GM18505 (cell line): Measurements from ENCODE around the gene THTPA.

Experiments
- ATAC-seq: cut with Tn5 transposase; IDR thresholded peaks from one replicate; pipeline ENCODE4 v1.9.1; 2021; ENCODE audit not compliant: unreplicated experiment
- POLR2A ChIP-seq: IDR thresholded peaks from 4 replicates; pipeline ENCODE4 v1.6.1; 2011; ENCODE audit warnings: borderline replicate concordance; ENCODE audit not compliant: insufficient read depth, insufficient read length; ENCODE audit errors: extremely low read depth

THTPA gene

DNA sequence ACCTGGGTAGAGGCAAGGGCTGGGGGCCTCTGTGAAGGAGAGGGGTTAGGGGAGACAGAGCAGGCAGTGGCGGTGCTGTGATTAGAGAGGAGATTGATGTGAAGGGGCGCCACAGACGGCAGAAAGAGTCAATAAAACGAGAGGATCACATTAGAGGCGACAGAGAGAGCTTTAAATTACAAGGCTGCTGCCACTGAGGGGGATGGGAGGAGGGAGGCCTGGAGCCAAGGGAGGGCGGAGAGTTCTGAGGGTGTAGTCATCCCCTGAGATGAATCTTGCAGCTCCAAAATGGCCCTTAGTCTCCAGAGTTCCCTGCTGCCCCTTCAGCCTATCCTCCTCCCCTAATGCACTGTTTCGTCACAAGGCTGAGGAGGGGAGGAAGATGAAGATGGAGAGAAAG lies 17.3 kb upstream of the THTPA start:
- no peak for ATAC-seq

DNA sequence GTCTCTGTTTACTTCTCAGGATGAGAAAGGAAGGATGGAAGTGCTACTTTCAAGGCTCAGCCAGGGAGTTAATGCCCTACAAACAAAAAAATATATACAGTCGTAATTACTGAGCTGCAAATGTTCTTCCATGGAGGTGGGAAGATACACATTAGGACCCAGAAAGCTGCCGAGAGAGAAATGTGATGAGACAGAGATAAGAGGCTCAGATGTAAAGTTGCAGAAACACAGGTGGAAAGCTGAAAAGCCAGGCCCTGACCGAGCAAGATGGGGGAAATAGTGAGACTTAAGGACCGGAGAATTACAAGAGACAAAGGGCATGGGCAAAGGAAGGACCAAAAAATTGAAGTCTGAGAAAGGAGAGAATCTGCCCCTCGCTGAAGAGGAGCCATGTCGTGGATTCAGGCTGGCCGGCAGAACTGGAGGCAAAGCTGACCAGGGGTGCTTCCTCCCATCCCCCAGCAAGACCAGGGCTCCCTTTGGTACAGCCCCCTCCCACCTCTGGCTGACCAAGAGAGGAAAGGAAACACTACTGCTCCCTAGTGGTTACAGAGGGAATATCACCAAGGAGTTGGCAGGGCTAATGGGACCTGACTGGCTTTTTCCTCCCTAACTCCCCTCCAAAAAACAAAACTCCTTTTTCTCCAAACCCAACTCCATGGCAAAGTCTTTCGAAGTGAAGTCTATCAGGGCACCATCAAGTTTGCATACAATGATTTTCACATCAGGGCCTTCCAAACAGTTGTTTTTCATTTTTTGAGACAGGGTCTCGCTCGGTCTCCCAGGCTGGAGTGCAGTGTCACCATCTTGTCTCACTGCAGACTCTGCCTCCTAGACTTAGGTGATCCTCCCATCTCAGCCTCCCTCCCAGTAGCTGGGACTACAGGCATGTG lies 16.6 kb upstream of the THTPA start:
- ATAC-seq: no peak
- no peak for TF ChIP-seq POLR2A

More for the DNA sequence above, 17.3 kb upstream of the THTPA start:
- no peak for TF ChIP-seq POLR2A

DNA sequence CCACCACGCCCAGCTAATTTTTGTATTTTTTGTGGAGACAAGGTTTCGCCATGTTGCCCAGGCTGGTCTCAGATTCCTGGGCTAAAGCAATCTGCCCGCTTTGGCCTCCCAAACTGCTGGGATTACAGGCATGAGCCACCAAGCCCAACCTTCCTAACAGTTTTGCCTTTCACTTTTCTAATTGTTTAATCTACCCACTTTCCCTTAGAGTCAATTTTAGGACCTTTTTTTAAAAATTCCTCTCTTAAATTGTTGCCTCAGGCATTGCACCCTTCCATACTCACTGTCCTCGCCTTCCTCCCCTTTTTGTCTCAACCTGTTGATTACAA lies 16.0 kb upstream of the THTPA start:
- ATAC-seq: no peak
- no peak for TF ChIP-seq POLR2A

DNA sequence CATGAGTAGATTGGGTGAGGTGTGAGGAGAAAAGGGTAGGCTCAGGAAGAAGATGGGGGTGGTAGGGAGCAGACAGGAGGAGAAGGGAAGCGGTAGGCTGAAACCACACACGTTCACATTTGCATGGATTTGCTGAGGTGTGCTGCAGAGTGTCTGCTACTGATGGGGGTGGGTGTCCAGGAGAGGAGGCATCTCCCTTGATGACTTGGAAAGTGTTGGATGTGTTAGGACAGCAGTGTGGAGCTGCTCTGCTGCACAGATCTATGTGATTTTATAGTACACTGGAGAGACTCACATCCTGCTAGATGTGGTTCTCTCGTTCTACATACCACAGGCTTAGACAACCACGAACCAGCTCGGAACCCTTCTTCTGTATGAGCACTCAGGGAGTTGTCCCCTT lies 13.8 kb upstream of the THTPA start:
- ATAC-seq: no peak
- no peak for TF ChIP-seq POLR2A

DNA sequence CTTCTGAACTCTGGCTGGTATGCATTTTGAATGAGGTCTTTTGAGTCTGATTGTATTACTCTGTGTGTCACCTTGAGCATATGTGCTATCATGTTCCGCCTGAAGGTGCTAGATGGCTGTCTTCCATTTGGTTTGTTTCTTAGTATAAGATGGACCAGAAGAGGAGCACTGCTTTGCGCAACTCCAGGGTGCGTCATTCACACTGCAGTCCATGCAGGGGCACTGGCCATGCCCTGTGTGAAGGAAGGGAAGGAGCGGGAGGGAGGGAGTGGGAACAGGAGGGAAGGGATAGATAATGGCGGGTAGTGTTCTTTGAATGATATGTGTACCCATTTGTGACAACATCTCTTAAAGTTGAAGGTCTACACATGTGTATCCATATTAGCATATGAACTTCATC lies 12.7 kb upstream of the THTPA start:
- no peak for ATAC-seq

DNA sequence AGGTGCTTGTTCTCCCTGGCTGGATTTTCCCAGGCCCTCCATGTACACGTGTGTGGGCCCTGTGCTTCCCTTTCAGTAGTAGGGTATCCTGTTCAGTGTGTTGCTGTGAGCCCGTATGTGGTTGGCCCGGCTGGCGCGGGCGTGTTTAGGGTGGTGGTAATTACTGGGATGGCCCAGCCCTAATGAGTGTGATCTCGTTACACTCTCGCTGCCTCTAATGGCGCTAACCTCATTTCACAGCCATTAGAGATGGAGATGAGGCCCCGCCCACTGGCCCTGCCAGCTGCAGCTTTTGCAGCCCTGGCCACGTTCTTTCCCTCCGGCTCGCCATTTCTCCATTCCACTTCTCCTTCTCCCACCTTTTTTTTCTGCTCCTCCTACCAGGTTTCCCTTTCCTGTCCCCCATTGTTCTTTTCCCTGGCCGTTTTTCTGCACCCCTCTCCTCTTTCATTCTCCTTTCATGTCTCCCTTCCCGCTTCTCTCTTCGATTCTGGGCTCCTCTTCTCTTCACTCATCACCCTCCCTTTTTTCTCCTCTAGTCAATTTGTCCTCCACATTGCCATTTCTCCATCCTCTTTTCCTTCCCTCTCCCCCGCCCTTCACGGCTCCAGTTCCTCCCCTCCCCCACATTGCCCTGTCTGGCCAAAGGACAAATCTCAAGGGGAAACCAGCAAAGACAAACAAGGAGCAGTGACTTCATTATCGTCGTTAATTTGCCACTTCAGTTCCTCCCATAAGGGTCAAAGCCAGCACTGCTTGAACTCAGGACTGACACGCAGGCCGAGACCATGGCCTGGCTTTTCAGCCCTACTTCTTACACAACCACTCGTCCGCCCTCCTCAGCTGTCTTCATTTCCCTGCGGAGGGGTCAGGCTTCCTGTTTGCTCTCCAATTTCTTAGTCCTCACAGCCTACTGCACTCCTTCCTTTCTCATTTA lies 11.3 kb upstream of the THTPA start:
- TF ChIP-seq POLR2A: no peak
- ATAC-seq: no peak

More for the DNA sequence above, 12.7 kb upstream of the THTPA start:
- TF ChIP-seq POLR2A: no peak

DNA sequence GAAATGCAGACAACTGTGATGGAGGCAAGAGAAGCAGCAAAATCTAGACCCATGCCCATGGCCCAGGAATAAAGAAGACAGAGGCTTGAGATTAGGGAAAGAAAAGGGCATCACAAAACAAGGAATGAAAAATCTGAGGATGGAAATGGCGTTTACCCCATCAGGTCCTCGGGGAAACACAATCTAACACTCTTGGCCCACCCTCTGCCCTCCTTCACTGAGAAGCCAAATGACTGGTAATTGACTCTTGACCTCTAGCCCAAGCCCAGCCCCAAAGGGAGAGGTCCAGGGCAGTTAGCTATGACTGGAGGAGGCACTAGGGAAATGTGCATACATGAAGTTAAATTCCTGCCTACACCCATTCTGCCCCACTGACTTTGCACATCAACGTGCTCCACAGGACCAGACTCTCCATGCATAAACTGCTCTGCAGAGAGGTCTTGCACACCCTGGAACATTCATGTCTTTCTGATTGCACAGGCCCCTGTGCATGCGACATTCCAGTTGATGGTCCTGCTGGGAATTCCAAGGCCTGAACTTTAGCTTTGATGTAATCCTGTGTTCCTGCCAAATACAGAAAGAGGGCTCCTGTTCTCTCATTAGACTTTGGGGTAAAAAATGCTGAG lies 10.2 kb upstream of the THTPA start:
- no peak for ATAC-seq
- TF ChIP-seq POLR2A: no peak

DNA sequence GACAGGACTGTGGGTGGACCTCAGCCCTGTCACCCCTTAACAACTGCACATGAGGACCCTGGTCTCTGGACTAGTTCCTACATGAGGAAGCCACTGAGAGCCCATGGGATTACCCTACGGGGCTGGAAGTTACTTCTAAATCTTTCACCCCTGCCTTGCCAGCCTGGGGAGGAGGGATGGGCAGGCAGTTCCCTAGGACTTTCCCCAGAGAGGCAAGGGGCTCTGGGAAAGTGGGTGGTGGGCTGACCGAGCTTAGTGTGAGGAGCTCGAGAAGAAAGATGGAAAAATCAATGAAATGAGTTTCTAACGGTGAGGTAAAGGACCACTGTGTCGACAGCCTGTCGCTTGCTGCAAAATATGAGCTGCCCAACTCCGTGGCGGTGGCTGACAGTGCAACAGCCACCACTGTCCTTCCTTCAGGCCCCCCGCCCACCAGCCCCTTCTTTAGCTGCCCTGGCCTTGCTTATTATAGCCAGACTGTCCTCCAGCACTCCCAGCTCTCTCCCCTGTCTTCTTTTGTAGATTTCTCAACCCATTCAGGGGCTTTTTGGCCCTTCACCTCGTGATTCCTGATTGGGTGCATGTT lies 9.5 kb upstream of the THTPA start:
- TF ChIP-seq POLR2A: no peak
- no peak for ATAC-seq

DNA sequence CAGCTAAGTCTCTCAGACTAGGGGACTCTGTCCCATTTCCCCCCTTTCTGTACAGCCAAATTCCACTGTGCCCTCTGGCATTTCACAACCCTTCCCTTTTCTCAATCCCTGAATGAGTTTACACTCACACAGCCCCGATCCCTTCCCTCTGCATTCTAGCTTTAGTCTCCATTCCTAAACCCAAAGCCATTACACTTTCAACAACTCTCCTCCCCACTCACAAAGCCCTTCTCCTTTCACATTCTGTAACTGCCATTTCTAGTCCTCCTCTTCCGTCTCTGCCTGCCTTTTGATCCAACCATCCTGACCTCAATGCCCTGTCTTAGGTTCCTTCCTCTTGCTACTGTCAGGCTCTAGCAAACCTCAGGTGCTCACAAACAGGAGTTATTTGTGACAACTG lies 8.1 kb upstream of the THTPA start:
- no peak for TF ChIP-seq POLR2A
- no peak for ATAC-seq

DNA sequence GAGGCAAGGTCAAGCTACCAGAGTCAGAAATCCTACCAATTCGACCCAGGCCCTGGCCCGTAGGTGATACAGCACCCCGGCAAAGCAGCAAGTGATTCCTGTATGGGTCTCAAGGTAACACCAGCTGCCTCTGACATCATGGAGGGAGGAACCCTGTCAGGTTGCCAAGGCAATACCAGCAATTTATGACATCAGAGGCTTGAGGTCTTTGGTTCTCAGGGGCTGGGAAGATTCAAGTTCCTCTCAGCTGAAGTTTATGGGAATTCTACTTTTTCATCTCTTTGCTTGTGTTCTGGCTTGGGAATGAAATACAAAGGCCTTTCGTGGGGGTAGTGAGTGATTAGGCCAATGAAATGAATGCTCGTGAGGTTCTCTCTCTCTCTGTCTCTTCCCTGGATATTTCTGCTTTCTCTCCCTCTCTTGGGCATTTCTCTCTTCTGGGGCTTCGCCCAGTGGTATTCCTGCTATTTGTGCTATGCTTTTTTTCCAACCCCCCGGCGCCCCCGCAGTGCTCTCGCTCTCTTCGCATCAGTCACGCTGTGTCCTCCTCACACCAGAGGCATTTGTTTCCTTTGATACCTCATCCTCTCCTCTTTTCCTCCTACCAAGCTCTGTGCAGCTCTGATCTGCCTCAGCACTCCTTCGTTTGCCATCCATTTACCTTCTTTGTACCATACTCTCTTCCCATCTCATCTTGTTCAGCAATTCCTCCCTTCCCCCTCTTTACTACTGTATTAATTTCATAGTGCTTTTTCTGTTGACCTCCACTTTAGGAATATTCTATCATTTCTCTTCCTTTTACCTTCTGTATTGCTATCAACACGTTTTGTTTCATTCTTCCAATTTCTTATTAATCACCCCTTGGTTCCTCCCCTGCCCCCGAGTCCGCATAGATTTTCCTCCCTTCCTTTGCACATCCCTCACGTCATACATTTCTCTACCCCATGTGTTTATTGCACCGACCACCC lies 7.4 kb upstream of the THTPA start:
- ATAC-seq: no peak
- no peak for TF ChIP-seq POLR2A

DNA sequence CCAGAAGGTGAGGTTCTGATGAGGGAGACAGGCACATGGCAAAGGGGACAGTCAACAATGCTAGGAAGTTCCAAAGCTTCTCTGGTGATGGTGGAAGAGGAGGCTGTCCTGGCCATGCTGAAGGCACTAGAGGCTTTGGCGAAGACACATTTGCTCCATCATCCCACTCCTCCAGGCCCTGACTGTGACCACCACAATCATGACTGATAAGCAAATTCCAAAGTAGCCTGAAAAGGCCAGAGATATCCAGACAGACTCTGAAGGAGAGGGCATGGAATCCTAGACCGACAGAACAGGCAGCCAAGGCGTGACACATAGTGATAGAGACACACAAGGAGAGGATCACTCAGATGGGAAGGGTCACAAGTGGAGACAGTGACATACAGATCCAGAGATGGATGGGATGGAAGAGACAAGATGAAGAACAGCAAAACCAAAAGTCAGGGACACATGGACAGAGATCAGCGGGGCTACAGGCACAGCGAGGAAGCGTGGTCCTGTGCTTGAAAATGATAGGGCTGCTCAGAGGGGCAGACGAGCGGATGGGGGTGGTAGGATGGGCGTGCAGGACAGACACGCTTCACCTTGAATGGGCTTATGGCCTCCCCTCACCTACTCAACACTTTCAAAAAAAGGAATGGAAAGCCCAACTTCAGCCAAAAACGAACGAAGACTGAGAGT lies 5.8 kb upstream of the THTPA start:
- no peak for TF ChIP-seq POLR2A
- ATAC-seq: no peak
